GM12878 (cell line): ENCODE measurements around the gene SPAG17. TPM values are rescaled to one million over a fixed set of nuclear protein-coding genes. Genes with fewer than 3 reads are reported as not detected.

ENCODE experiments used
- ATAC-seq: fragments of 200-7000 bp; cut with Tn5 transposase; 3 replicates; pipeline ENCODE4 v1.9.1; 2020; ENCODE audit warnings: mild to moderate bottlenecking, moderate library complexity
- BruUV-seq: library from RNA; stranded (reverse); fragments of 400-500 nt; replicated peaks from 2 replicates; lab custom pipeline; 2021; lab: Mats Ljungman, UMichigan
- CTCF ChIA-PET: fragments of 300-600 bp; sonication (Branson Sonifier 250); formaldehyde crosslinking; extraction: SDS; loops from one replicate; lab custom pipeline; 2021; ENCODE audit warnings: inconsistent platforms; lab: Yijun Ruan, JAX
- POLR2A ChIA-PET: fragments of 350-600 bp; formaldehyde crosslinking; extraction: SDS; loops from one replicate; lab custom pipeline; 2021; ENCODE audit warnings: inconsistent platforms; lab: Charles Lee
- RAD21 ChIA-PET: fragments of 300-600 bp; sonication (Branson Sonifier 250); formaldehyde crosslinking; loops from one replicate; lab custom pipeline; 2023; ENCODE audit warnings: antibody characterized with exemption; ENCODE audit not compliant: unreplicated experiment; lab: Charles Lee
- SMC1A ChIA-PET: fragments of 300-600 bp; sonication (Branson Sonifier 250); formaldehyde crosslinking; loops from one replicate; lab custom pipeline; 2023; ENCODE audit not compliant: unreplicated experiment, uncharacterized antibody; lab: Charles Lee
- DNase-seq: peaks from one replicate; pipeline ENCODE4 v3.0.0-alpha.2; 2011; ENCODE audit warnings: low read depth, low spot score
- FAIRE-seq: peaks from 3 replicates; lab custom pipeline; 2011; peaks lifted over from hg19 to GRCh38; lab: Jason Lieb, UNC
- H2AFZ ChIP-seq: 2 replicates; pipeline ENCODE4 v1.6.0; 2011; ENCODE audit warnings: low read depth, low read length, control low read depth; ENCODE audit not compliant: control insufficient read depth
- H3K27ac ChIP-seq: 2 replicates; pipeline ENCODE4 v1.5.1; 2011; ENCODE audit warnings: control low read depth; ENCODE audit not compliant: control insufficient read depth, insufficient read depth
- H3K27me3 ChIP-seq, 2 experiments: replicated peaks in 1 of 2; 2 replicates each; pipeline versions ENCODE4 v1.6.0 to v1.6.1; 2011; ENCODE audit warnings: low read length in 1 of 2; ENCODE audit not compliant: control insufficient read depth in 2 of 2, insufficient read depth in 2 of 2
- H3K36me3 ChIP-seq, 2 experiments: 2 replicates each; pipeline ENCODE4 v1.5.1; 2011; ENCODE audit warnings: low read length in 1 of 2; ENCODE audit not compliant: control insufficient read depth in 2 of 2, insufficient read depth in 2 of 2
- H3K4me1 ChIP-seq: 2 replicates; pipeline ENCODE4 v1.6.1; 2011; ENCODE audit warnings: mild to moderate bottlenecking, low read length, moderate library complexity, mixed read lengths; ENCODE audit not compliant: control insufficient read depth, insufficient read depth
- H3K4me2 ChIP-seq: 2 replicates; pipeline ENCODE4 v1.6.0; 2011; ENCODE audit warnings: control low read depth; ENCODE audit not compliant: control insufficient read depth, insufficient read depth
- H3K4me3 ChIP-seq: fragments of 200-600 bp; sonication (generic); 2 replicates; pipeline ENCODE4 v1.5.1; 2016
- H3K79me2 ChIP-seq: 2 replicates; pipeline ENCODE4 v1.6.0; 2011; ENCODE audit warnings: low read length; ENCODE audit not compliant: control insufficient read depth, insufficient read depth
- H3K9ac ChIP-seq: 2 replicates; pipeline ENCODE4 v1.8.0; 2011; ENCODE audit warnings: low read length, control low read depth, mixed read lengths; ENCODE audit not compliant: control insufficient read depth, insufficient read depth
- H3K9me3 ChIP-seq: replicated peaks from 3 replicates; pipeline ENCODE4 v1.5.1; 2011; ENCODE audit warnings: mild to moderate bottlenecking, low read length; ENCODE audit not compliant: control insufficient read depth, insufficient read depth
- H4K20me1 ChIP-seq: 2 replicates; pipeline ENCODE4 v1.6.0; 2011; ENCODE audit not compliant: control insufficient read depth, insufficient read depth
- JUND ChIP-seq: IDR thresholded peaks from 2 replicates; pipeline ENCODE4 v1.6.1; 2012; ENCODE audit warnings: low read depth, mild to moderate bottlenecking, low read length, improper control_type of control experiment, moderate library complexity
- MEF2A ChIP-seq: IDR thresholded peaks from 2 replicates; pipeline ENCODE4 v1.6.1; 2011; ENCODE audit warnings: low read depth, mild to moderate bottlenecking, low read length, moderate library complexity; ENCODE audit not compliant: insufficient read depth
- MEF2B ChIP-seq: fragments of 450-650 bp; IDR thresholded peaks from 2 replicates; pipeline ENCODE4 v1.6.1; 2018; ENCODE audit warnings: mild to moderate bottlenecking, moderate library complexity; ENCODE audit not compliant: partially characterized antibody, poor library complexity, severe bottlenecking
- MYB ChIP-seq: fragments of 150-350 bp; IDR thresholded peaks from 2 replicates; pipeline ENCODE4 v1.6.1; 2014; ENCODE audit warnings: mild to moderate bottlenecking, low read depth, low read length, borderline replicate concordance
- RCOR1 ChIP-seq: conservative IDR thresholded peaks from 2 replicates; pipeline ENCODE4 v1.6.1; 2012; ENCODE audit warnings: low read depth, low read length, improper control_type of control experiment
- SIN3A ChIP-seq: IDR thresholded peaks from 2 replicates; pipeline ENCODE4 v1.6.1; 2012; ENCODE audit warnings: low read depth, low read length, improper control_type of control experiment
- SKIL ChIP-seq: fragments of 450-650 bp; IDR thresholded peaks from 2 replicates; pipeline ENCODE4 v1.6.1; 2017; ENCODE audit warnings: mild to moderate bottlenecking, low read depth, inconsistent platforms; ENCODE audit not compliant: poor library complexity, severe bottlenecking
- SMC3 ChIP-seq: IDR thresholded peaks from 2 replicates; pipeline ENCODE4 v1.6.1; 2011; ENCODE audit warnings: low read length, improper control_type of control experiment, borderline replicate concordance
- TCF3 ChIP-seq: IDR thresholded peaks from 2 replicates; pipeline ENCODE4 v1.6.1; 2012; ENCODE audit warnings: low read depth, mild to moderate bottlenecking, low read length, borderline replicate concordance; ENCODE audit not compliant: insufficient read depth
- ZNF217 ChIP-seq: fragments of 450-650 bp; IDR thresholded peaks from 2 replicates; pipeline ENCODE4 v1.6.1; 2017; ENCODE audit warnings: antibody characterized with exemption, mild to moderate bottlenecking
- in situ Hi-C: fragments of 300-500 bp; cut with MboI; formaldehyde crosslinking; loops from 9 replicates; pipeline ENCODE4 v1.14.3; 2018; ENCODE audit warnings: mixed read lengths
- intact Hi-C: fragments of 100-400 bp; cut with micrococcal nuclease; formaldehyde crosslinking; loops from one replicate; pipeline ENCODE4 v1.14.2; 2022; ENCODE audit not compliant: unreplicated experiment
- polyA plus RNA-seq, 11 experiments: library from polyadenylated mRNA; depleted of rRNA in 4 of 11; unstranded in 6 of 11; stranded (reverse) in 5 of 11; fragments of >200 nt; fragmentation: Nextera tagmentation in 4 of 11; fragmentation: Illumina TruSeq in 1 of 11; extraction: Ambion mirVana in 4 of 11; extraction: Trizol in 1 of 11; gene quantifications; 1 replicate in 1 of 11; 2 replicates in 10 of 11; pipeline versions ENCODE4 v1.2.1 to v1.2.3, GENCODE V29; 2011 to 2016; ENCODE audit warnings: inconsistent platforms in 2 of 11, missing spikeins in 2 of 11, low read depth in 1 of 11
- total RNA-seq, 4 experiments: library from RNA; depleted of rRNA in 3 of 4; stranded (reverse); fragments of >200 nt in 3 of 4; fragmentation: Illumina TruSeq in 1 of 4; extraction: Trizol in 1 of 4; gene quantifications; 2 replicates each; pipeline versions ENCODE4 v1.2.1 to v1.2.3, GENCODE V29; 2013 to 2021

Gene SPAG17
- total and polyA plus RNA-seq, 10 of the 15 experiments (the other 5 are each of a cell fraction or from before 2014, with no cell fraction given), result 0.02 to 0.16 (median 0.03) TPM; not detected in 7

DNA sequence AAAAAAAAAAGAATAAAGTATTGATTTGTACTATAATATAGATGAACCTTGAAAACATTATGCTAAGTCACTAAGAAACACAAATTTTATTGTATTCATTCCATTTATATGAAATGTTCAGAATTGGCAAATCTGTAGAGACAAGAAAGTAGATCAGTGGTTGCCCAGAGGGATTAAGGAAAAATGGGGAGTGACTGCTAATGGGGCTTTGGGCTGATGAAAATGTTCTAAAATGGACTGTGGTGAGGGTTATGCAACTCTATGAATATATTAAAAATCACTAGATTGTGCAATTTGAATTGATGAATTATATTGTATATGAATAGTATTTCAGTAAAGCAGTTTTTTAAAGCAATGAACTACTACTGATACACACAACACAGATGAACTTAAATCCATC is 265.7 kb downstream of the SPAG17 start:
- no peaks in the 10 kb centered on the region; the same call in 1 of the 2 replicates for H3K79me2 ChIP-seq
- POLR2A ChIA-PET, result no interaction called here
- SMC1A ChIA-PET, result interaction anchor here (1.0 kb wide), 1 partner anchor 9 kb away, joined by 5 read pairs; no protein-coding TSS in a partner anchor
- H4K20me1 ChIP-seq, result no peaks in the 10 kb centered on the region
- H3K4me1 ChIP-seq, result no peaks in the 10 kb centered on the region
- ATAC-seq (no peak), DNase-seq (no peak), FAIRE-seq (no peak)
- no peaks in the 10 kb centered on the region; a peak in 1 of 4 replicates for H3K36me3 ChIP-seq
- intact Hi-C loops (no loop called here), in situ Hi-C loops (no loop called here)
- H2AFZ ChIP-seq, result no peak overlapping the region
- no peak overlapping the region for H3K9ac ChIP-seq
- TF ChIP-seq SMC3, result no peak
- no peak for TF ChIP-seq MEF2B
- TF ChIP-seq JUND, result no peak
- TF ChIP-seq MEF2A, result no peak
- TF ChIP-seq SIN3A, result no peak
- CTCF ChIA-PET, result no interaction called here
- no peak overlapping the region for H3K4me2 ChIP-seq
- no peaks in the 10 kb centered on the region for H3K9me3 ChIP-seq
- no TSS peak for BruUV-seq
- RAD21 ChIA-PET, result no interaction called here
- no peak overlapping the region for H3K4me3 ChIP-seq
- H3K27me3 ChIP-seq, result no peaks in the 10 kb centered on the region
- H3K27ac ChIP-seq, result no peak overlapping the region

DNA sequence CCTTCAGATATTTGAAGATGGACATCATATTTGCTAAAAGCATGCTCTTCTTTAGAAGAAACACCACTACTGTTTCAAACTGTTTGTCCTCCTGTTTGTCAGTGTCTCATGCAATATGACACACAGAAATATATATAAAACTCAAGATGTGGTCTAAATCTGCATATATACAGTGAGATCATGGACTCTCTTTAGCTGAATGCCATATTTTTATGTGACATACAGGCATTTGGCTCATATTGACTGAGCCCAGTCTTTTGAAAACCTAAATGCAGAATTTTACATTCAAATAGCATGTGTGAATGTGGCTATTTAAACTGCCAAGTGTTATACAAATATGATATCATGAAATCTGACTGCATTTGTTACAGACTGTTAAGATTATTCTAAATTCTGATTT is 274.0 kb downstream of the SPAG17 start:
- no peak for TF ChIP-seq RCOR1
- TF ChIP-seq SKIL, result no peak
- no peak for TF ChIP-seq TCF3
- no peak for TF ChIP-seq ZNF217
- no peak for TF ChIP-seq MYB
- no peak overlapping the region for H3K4me2 ChIP-seq
- H3K36me3 ChIP-seq, result peaks cover 0 to 4% of the 10 kb centered on the region in 2 experiments; a peak in 2 of 4 replicates
- SMC1A ChIA-PET, result no interaction called here
- no peak overlapping the region for H3K27ac ChIP-seq
- CTCF ChIA-PET, result interaction anchor here (0.6 to 3.1 kb wide), 2 partner anchors 15 to 262 kb away, joined by 3 to 11 read pairs; no protein-coding TSS in a partner anchor
- in situ Hi-C loops, result no loop called here
- intact Hi-C loops, result no loop called here
- BruUV-seq, result no TSS peak
- H3K4me3 ChIP-seq, result no peak overlapping the region
- POLR2A ChIA-PET, result interaction anchor here (1.4 kb wide), 1 partner anchor 20 kb away, joined by 3 read pairs; no protein-coding TSS in a partner anchor
- H3K9ac ChIP-seq, result no peak overlapping the region
- DNase-seq (no peak), ATAC-seq (no peak), FAIRE-seq (no peak)
- H3K79me2 ChIP-seq, result no peaks in the 10 kb centered on the region
- H3K9me3 ChIP-seq, result no peaks in the 10 kb centered on the region
- RAD21 ChIA-PET, result interaction anchor here (0.6 kb wide), 1 partner anchor 843 kb away, joined by 3 read pairs; no protein-coding TSS in a partner anchor
- no peaks in the 10 kb centered on the region for H3K4me1 ChIP-seq
- H3K27me3 ChIP-seq, result no peaks in the 10 kb centered on the region
- H2AFZ ChIP-seq, result no peak overlapping the region
- no peaks in the 10 kb centered on the region for H4K20me1 ChIP-seq
